Sigmoid colon (tissue), 4 donors: ENCODE data around the gene GALR2.

ENCODE experiments used
- EP300 ChIP-seq, 4 donors: sonication (generic); formaldehyde crosslinking; IDR thresholded peaks; one replicate each; pipeline ENCODE4 v1.6.1; 2017; ENCODE audit warnings: antibody characterized with exemption in 4 of 4
- POLR2A ChIP-seq, 2 donors: fragments of 450-650 bp; IDR thresholded peaks; one replicate each; pipeline ENCODE4 v1.6.1; 2016; ENCODE audit warnings: antibody characterized with exemption in 2 of 2, mild to moderate bottlenecking in 2 of 2, moderate library complexity in 2 of 2
- POLR2AphosphoS5 ChIP-seq, 4 donors: sonication (generic); formaldehyde crosslinking; IDR thresholded peaks; one replicate each; pipeline ENCODE4 v1.6.1; 2017; ENCODE audit warnings: antibody characterized with exemption in 4 of 4
- TF ChIP-seq, protein P1 (sequence below), 4 experiments: fragments of 450-650 bp in 3 of 4; fragments of 200-600 bp in 1 of 4; IDR thresholded peaks; one replicate each; pipeline ENCODE4 v1.5.1; 2016 to 2019; ENCODE audit warnings: antibody characterized with exemption in 4 of 4, mild to moderate bottlenecking in 3 of 4, moderate library complexity in 2 of 4

DNA sequence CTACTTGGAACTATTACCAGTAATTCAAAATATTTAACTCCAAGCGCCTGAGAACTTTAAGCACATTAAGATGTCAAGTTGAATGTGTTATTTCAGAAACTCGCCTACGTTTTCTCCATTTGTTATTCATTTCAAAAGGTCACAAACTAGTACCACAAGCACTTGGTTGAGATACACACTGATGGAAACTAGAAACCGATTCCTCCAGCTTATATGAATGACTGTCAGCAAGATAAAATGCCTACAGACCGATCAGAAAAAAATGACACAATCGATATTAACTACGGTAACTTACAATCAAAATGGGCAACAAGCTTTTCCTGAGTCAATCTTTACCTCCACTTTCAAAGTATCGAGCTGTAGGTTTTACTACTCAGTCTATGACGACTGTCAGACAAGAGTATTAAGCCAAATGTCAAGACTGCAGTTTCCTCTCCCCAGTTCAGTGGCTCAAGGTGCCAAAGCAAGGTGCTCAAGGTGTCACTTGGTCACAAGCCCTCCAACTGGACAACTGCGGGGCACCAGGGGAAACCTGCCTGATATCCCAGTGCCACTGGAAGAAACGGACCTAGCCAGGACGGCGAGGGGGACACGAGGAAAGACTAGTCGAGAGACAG, 2.9 kb upstream of the GALR2 start:
- TF ChIP-seq, protein P1, sequence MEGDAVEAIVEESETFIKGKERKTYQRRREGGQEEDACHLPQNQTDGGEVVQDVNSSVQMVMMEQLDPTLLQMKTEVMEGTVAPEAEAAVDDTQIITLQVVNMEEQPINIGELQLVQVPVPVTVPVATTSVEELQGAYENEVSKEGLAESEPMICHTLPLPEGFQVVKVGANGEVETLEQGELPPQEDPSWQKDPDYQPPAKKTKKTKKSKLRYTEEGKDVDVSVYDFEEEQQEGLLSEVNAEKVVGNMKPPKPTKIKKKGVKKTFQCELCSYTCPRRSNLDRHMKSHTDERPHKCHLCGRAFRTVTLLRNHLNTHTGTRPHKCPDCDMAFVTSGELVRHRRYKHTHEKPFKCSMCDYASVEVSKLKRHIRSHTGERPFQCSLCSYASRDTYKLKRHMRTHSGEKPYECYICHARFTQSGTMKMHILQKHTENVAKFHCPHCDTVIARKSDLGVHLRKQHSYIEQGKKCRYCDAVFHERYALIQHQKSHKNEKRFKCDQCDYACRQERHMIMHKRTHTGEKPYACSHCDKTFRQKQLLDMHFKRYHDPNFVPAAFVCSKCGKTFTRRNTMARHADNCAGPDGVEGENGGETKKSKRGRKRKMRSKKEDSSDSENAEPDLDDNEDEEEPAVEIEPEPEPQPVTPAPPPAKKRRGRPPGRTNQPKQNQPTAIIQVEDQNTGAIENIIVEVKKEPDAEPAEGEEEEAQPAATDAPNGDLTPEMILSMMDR (IDR thresholded peaks at IDR 0.05), result no peak
- TF ChIP-seq POLR2A (IDR thresholded peaks at IDR 0.05) (no peak), POLR2AphosphoS5 (IDR thresholded peaks at IDR 0.05) (no peak), EP300 (IDR thresholded peaks at IDR 0.05) (no peak)
